ENCODE data around the gene ZRANB1.

- TF ChIP-seq POLR2AphosphoS5 (IDR thresholded peaks at IDR 0.05; ENCODE audit: low read depth, low read length) (no peak), POLR2A (IDR thresholded peaks at IDR 0.05; ENCODE audit: low read depth, low read length) (no peak), TAF1 (IDR thresholded peaks at IDR 0.05; ENCODE audit: borderline replicate concordance, low read depth, low read length) (no peak)
Measured at GRCh38 chr10:124975977-124976514, 34.1 kb downstream of the ZRANB1 start.

All from GM12892 (cell line).